ENCODE results near the gene RAD51B.

RAD51B gene

GRCh38 chr14:67856827-67857226, 37.2 kb downstream of the RAD51B start:
- Histone ChIP-seq H3K27ac (no peak overlapping the region), H3K4me2 (ENCODE audit: low read length) (no peak overlapping the region), H3K4me1 (no peaks in the 10 kb centered on the region), H3K9ac (no peak overlapping the region), H3K27me3 (ENCODE audit: control insufficient read depth, insufficient read depth, low read length) (no peaks in the 10 kb centered on the region), H2AFZ (no peak overlapping the region), H3K79me2 (no peaks in the 10 kb centered on the region), H3K36me3 (ENCODE audit: control insufficient read depth, insufficient read depth, low read length) (no peaks in the 10 kb centered on the region), H3K4me3 (ENCODE audit: low read depth, low read length) (no peak overlapping the region), H3K9me3 (ENCODE audit: control insufficient read depth, low read length) (no peaks in the 10 kb centered on the region)
- TF ChIP-seq CTCF (IDR thresholded peaks at IDR 0.05): no peak

GRCh38 chr14:67857778-67858350, 38.3 kb downstream of the RAD51B start:
- TF ChIP-seq CTCF (IDR thresholded peaks at IDR 0.05): no peak
- H3K27ac ChIP-seq: no peak overlapping the region

GRCh38 chr14:67859169-67859749, 39.7 kb downstream of the RAD51B start:
- no peaks in the 10 kb centered on the region for H3K36me3 ChIP-seq (ENCODE audit: control insufficient read depth, insufficient read depth, low read length)
- no peak for TF ChIP-seq CTCF (IDR thresholded peaks at IDR 0.05)

More at GRCh38 chr14:67857778-67858350, 38.3 kb downstream of the RAD51B start:
- H3K9me3 ChIP-seq (ENCODE audit: control insufficient read depth, low read length): no peaks in the 10 kb centered on the region
- no peak overlapping the region for H2AFZ ChIP-seq
- H3K36me3 ChIP-seq (ENCODE audit: control insufficient read depth, insufficient read depth, low read length): no peaks in the 10 kb centered on the region
- no peaks in the 10 kb centered on the region for H3K79me2 ChIP-seq
- H3K9ac ChIP-seq: no peak overlapping the region
- no peaks in the 10 kb centered on the region for H3K27me3 ChIP-seq (ENCODE audit: control insufficient read depth, insufficient read depth, low read length)
- H3K4me3 ChIP-seq (ENCODE audit: low read depth, low read length): no peak overlapping the region
- no peak overlapping the region for H3K4me2 ChIP-seq (ENCODE audit: low read length)
- H3K4me1 ChIP-seq: no peaks in the 10 kb centered on the region

GRCh38 chr14:67863223-67863622, 43.6 kb downstream of the RAD51B start:
- Histone ChIP-seq H3K79me2 (no peaks in the 10 kb centered on the region), H3K9me3 (ENCODE audit: control insufficient read depth, low read length) (no peaks in the 10 kb centered on the region), H3K9ac (no peak overlapping the region), H3K27me3 (ENCODE audit: control insufficient read depth, insufficient read depth, low read length) (no peaks in the 10 kb centered on the region), H3K36me3 (ENCODE audit: control insufficient read depth, insufficient read depth, low read length) (no peaks in the 10 kb centered on the region), H3K4me2 (ENCODE audit: low read length) (no peak overlapping the region), H2AFZ (no peak overlapping the region), H3K4me3 (ENCODE audit: low read depth, low read length) (no peak overlapping the region), H3K27ac (no peak overlapping the region), H3K4me1 (no peaks in the 10 kb centered on the region)
- TF ChIP-seq CTCF (IDR thresholded peaks at IDR 0.05): no peak

More at GRCh38 chr14:67859169-67859749, 39.7 kb downstream of the RAD51B start:
- Histone ChIP-seq H3K4me1 (no peaks in the 10 kb centered on the region), H2AFZ (no peak overlapping the region), H3K4me3 (ENCODE audit: low read depth, low read length) (no peak overlapping the region), H3K9ac (no peak overlapping the region), H3K27ac (no peak overlapping the region), H3K4me2 (ENCODE audit: low read length) (no peak overlapping the region), H3K79me2 (no peaks in the 10 kb centered on the region), H3K9me3 (ENCODE audit: control insufficient read depth, low read length) (no peaks in the 10 kb centered on the region), H3K27me3 (ENCODE audit: control insufficient read depth, insufficient read depth, low read length) (no peaks in the 10 kb centered on the region)

All from parathyroid adenoma (tissue), 2 donors.